Caco-2 (cell line): ENCODE data around the gene GCG. TPM values are rescaled to one million over a fixed set of nuclear protein-coding genes. Genes with fewer than 3 reads are reported as not detected.

Source experiments
- BruUV-seq: library from RNA; stranded (reverse); fragments of 400-500 nt; replicated peaks from 2 replicates; lab custom pipeline; 2021; lab: Mats Ljungman, UMichigan
- CTCF ChIA-PET: fragments of 300-600 bp; sonication (Branson Sonifier 250); formaldehyde crosslinking; loops from one replicate; lab custom pipeline; 2022; ENCODE audit warnings: antibody characterized with exemption; lab: Charles Lee
- POLR2A ChIA-PET: fragments of 300-600 bp; sonication (Branson Sonifier 250); formaldehyde crosslinking; loops from one replicate; lab custom pipeline; 2022; ENCODE audit warnings: antibody characterized with exemption; lab: Charles Lee
- DNase-seq, 2 experiments: peaks; one replicate each; pipeline versions ENCODE4 v3.0.0 to v3.0.0-alpha.2; 2020 to 2022
- H3K27me3 ChIP-seq: replicated peaks from 2 replicates; pipeline ENCODE4 v1.6.0; 2011; ENCODE audit warnings: low read length; ENCODE audit not compliant: control insufficient read depth, insufficient read depth
- H3K36me3 ChIP-seq: 2 replicates; pipeline ENCODE4 v1.5.1; 2011; ENCODE audit warnings: low read length; ENCODE audit not compliant: control insufficient read depth, insufficient read depth
- H3K4me1 ChIP-seq: fragments of 250-450 bp; sonication (Bioruptor Pico); 2 replicates; pipeline ENCODE4 v1.5.1; 2020; ENCODE audit warnings: mild to moderate bottlenecking
- H3K4me3 ChIP-seq: 2 replicates; pipeline ENCODE4 v1.5.1; 2011; ENCODE audit warnings: low read depth, mild to moderate bottlenecking, control low read depth, low read length
- H3K9me3 ChIP-seq: fragments of 250-450 bp; sonication (Bioruptor Pico); 2 replicates; pipeline ENCODE4 v1.5.1; 2020; ENCODE audit warnings: mild to moderate bottlenecking, moderate library complexity
- H3K27ac Mint-ChIP-seq: one replicate; pipeline ENCODE4 v1.8.0; 2022; ENCODE audit warnings: mixed read lengths; ENCODE audit not compliant: unreplicated experiment
- H3K27me3 Mint-ChIP-seq: one replicate; pipeline ENCODE4 v1.8.0; 2022; ENCODE audit warnings: mixed read lengths; ENCODE audit not compliant: insufficient read depth, unreplicated experiment
- H3K36me3 Mint-ChIP-seq: one replicate; pipeline ENCODE4 v1.8.0; 2022; ENCODE audit warnings: mild to moderate bottlenecking, mixed read lengths; ENCODE audit not compliant: insufficient read depth, unreplicated experiment
- H3K4me1 Mint-ChIP-seq: one replicate; pipeline ENCODE4 v1.8.0; 2022; ENCODE audit warnings: low read depth, mixed read lengths; ENCODE audit not compliant: unreplicated experiment
- H3K4me3 Mint-ChIP-seq: one replicate; pipeline ENCODE4 v1.8.0; 2022; ENCODE audit warnings: mild to moderate bottlenecking, moderate library complexity, mixed read lengths; ENCODE audit not compliant: unreplicated experiment
- H3K9me3 Mint-ChIP-seq: one replicate; pipeline ENCODE4 v1.8.0; 2022; ENCODE audit warnings: mixed read lengths; ENCODE audit not compliant: unreplicated experiment
- CTCF ChIP-seq, 2 experiments: fragments of 200-600 bp in 1 of 2; IDR thresholded peaks; 1 replicate in 1 of 2; 2 replicates in 1 of 2; pipeline versions ENCODE4 v1.5.1 to v1.8.0; 2011 to 2022; ENCODE audit warnings: antibody characterized with exemption in 1 of 2, control low read depth in 1 of 2, inconsistent platforms in 1 of 2, low read depth in 1 of 2, low read length in 1 of 2, mild to moderate bottlenecking in 1 of 2, moderate library complexity in 1 of 2; ENCODE audit not compliant: insufficient read depth in 1 of 2, severe bottlenecking in 1 of 2, unreplicated experiment in 1 of 2
- intact Hi-C: fragments of 100-400 bp; cut with micrococcal nuclease; formaldehyde crosslinking; loops from one replicate; pipeline ENCODE4 v1.10.0; 2022; ENCODE audit not compliant: unreplicated experiment
- total RNA-seq: library from RNA; stranded (reverse); gene quantifications from 2 replicates; pipeline ENCODE4 v1.2.3, GENCODE V29; 2022

The GCG gene
- total RNA-seq, 1 experiment from 2014 or later, result not detected

GRCh38 chr2:162188451-162188850 is 36.4 kb upstream of the GCG start:
- Histone ChIP-seq H3K4me1 (peaks cover 3% of the 10 kb centered on the region; the same call in 1 of the 2 replicates), H3K36me3 (no peaks in the 10 kb centered on the region), H3K27me3 (no peaks in the 10 kb centered on the region; the same call in 1 of the 2 replicates), H3K4me3 (no peak overlapping the region), H3K9me3 (no peaks in the 10 kb centered on the region)
- H3K4me1 Mint-ChIP-seq, result no peaks in the 10 kb centered on the region
- peaks cover 20% of the 10 kb centered on the region for H3K27me3 Mint-ChIP-seq
- intact Hi-C loops, result loop anchor here (2.0 kb wide), 1 partner anchor 32 kb away; no protein-coding TSS in a partner anchor
- ChIA-PET POLR2A (no interaction called here), CTCF (no interaction called here)
- no peak overlapping the region for H3K4me3 Mint-ChIP-seq
- H3K9me3 Mint-ChIP-seq, result no peaks in the 10 kb centered on the region
- no peak for TF ChIP-seq CTCF (IDR thresholded peaks at IDR 0.05; ENCODE audit: insufficient read depth in 1 of 2, low read depth in 1 of 2, low read length in 1 of 2, severe bottlenecking in 1 of 2, unreplicated experiment in 1 of 2)
- DNase-seq, result no peak
- H3K36me3 Mint-ChIP-seq, result no peaks in the 10 kb centered on the region
- no TSS peak for BruUV-seq
- H3K27ac Mint-ChIP-seq, result no peak overlapping the region

DNA sequence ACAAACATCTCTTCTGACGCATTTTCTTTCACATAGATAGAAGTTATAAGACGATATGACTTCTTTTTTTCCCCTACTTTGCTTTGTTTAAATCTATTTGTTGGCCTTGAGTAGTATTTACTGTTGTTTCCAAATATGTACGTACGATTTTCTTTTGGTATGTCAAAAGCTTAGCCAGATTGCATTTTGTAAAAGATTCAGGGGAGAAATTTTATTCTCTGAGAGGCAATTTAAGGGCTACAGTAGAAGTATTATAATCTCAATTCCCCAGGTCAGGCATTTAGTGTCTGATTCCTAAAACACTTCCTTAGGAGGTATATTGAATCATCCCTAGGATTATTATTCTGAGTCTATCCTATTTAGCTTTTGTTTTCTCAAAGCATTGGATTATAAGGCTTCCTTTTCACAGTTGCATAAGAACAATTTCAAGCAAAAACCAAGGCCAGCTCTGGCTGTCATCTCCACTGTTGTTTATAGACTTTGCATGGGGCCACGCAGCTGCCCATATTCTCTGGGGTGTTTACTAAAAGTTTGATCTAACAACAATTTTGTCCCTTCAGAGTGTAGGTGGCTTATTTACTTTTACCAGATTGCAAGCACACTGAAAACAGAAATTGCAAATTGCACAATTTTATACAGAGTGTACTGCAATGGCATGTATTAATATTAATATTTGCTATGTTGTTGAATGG is 33.6 kb upstream of the GCG start:
- Mint-ChIP-seq H3K4me1 (no peaks in the 10 kb centered on the region), H3K4me3 (no peak overlapping the region), H3K27me3 (peaks cover 13% of the 10 kb centered on the region), H3K27ac (no peak overlapping the region), H3K36me3 (no peaks in the 10 kb centered on the region), H3K9me3 (no peaks in the 10 kb centered on the region)
- H3K4me3 ChIP-seq, result no peak overlapping the region
- DNase-seq, result no peak
- no peaks in the 10 kb centered on the region for H3K27me3 ChIP-seq
- intact Hi-C loops, result no loop called here
- H3K9me3 ChIP-seq, result no peaks in the 10 kb centered on the region
- TF ChIP-seq CTCF (IDR thresholded peaks at IDR 0.05; ENCODE audit: insufficient read depth in 1 of 2, low read depth in 1 of 2, low read length in 1 of 2, severe bottlenecking in 1 of 2, unreplicated experiment in 1 of 2), result no peak
- H3K36me3 ChIP-seq, result no peaks in the 10 kb centered on the region
- H3K4me1 ChIP-seq, result peaks cover 3% of the 10 kb centered on the region; the same call in 1 of the 2 replicates
- no TSS peak for BruUV-seq
- ChIA-PET CTCF (no interaction called here), POLR2A (no interaction called here)

DNA sequence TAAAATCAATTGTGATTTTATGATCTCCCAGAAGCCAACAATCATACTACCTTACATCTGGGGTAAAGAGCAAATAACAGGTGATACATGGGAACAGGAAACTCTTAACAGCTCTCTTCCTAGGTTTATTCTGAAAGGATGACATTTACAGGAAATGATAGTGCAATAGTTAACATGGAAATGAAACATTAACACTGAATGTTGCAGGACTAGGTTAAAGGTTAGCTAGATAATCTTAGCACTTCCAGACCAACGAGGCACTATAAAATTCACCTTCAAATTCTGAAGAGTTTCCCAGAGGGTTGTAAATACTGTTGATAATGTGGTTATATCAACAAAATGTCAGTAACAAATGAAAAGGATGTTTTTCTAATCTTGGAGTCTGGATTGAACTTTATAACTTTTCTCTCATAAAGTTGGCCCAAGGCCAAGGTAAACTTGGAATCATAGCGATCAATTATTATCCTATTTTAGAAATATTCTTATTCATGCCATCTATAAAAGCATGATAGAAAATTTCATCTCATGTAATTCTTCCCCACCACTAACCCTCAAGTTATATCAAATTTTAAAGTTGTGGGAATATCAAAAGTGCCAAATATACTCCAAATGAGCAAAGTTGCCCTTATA is 32.9 kb upstream of the GCG start:
- ChIA-PET CTCF (no interaction called here), POLR2A (no interaction called here)
- H3K27me3 Mint-ChIP-seq, result peaks cover 17% of the 10 kb centered on the region
- Histone ChIP-seq H3K9me3 (no peaks in the 10 kb centered on the region), H3K4me3 (no peak overlapping the region), H3K4me1 (peaks cover 3% of the 10 kb centered on the region; the same call in 1 of the 2 replicates), H3K36me3 (no peaks in the 10 kb centered on the region), H3K27me3 (no peaks in the 10 kb centered on the region)
- H3K27ac Mint-ChIP-seq, result no peak overlapping the region
- no peak overlapping the region for H3K4me3 Mint-ChIP-seq
- TF ChIP-seq CTCF (IDR thresholded peaks at IDR 0.05; ENCODE audit: insufficient read depth in 1 of 2, low read depth in 1 of 2, low read length in 1 of 2, severe bottlenecking in 1 of 2, unreplicated experiment in 1 of 2), result no peak
- H3K36me3 Mint-ChIP-seq, result no peaks in the 10 kb centered on the region
- intact Hi-C loops, result no loop called here
- H3K4me1 Mint-ChIP-seq, result no peaks in the 10 kb centered on the region
- no peak for DNase-seq
- H3K9me3 Mint-ChIP-seq, result no peaks in the 10 kb centered on the region
- BruUV-seq, result no TSS peak
